ENCODE data around the gene BNC2. TPM values are rescaled to one million over a fixed set of nuclear protein-coding genes. Genes with fewer than 3 reads are reported as not detected.

The BNC2 gene
- polyA plus RNA-seq, 1 experiment, result 17.5 TPM

DNA sequence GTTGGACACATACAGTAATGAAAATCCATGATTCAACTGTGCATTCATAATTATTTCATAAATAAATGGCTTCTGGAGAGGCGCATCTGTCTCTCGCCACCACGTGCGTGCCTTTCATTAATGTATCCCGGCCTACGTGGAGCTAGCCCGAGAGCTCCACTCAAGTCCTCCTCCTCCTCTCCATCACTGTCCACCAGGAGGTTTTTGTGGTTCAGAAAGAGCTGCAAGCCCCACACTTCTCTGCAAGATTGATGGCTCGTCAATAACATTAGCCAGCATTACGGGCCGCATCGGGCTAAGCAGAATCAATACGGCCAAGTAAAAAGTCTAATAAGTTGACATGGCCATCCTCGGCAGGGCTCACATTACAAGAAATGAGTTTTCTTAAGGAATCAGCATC is 499.8 kb downstream of the BNC2 start:
- POLR2A ChIA-PET, result no interaction called here
- Histone ChIP-seq H3K4me3 (ENCODE audit: low read depth, low read length) (no peak overlapping the region), H3K36me3 (ENCODE audit: control insufficient read depth, insufficient read depth, low read length) (no peaks in the 10 kb centered on the region), H3K27me3 (ENCODE audit: control insufficient read depth, insufficient read depth, low read length) (no peaks in the 10 kb centered on the region)
- TF ChIP-seq, protein P1, sequence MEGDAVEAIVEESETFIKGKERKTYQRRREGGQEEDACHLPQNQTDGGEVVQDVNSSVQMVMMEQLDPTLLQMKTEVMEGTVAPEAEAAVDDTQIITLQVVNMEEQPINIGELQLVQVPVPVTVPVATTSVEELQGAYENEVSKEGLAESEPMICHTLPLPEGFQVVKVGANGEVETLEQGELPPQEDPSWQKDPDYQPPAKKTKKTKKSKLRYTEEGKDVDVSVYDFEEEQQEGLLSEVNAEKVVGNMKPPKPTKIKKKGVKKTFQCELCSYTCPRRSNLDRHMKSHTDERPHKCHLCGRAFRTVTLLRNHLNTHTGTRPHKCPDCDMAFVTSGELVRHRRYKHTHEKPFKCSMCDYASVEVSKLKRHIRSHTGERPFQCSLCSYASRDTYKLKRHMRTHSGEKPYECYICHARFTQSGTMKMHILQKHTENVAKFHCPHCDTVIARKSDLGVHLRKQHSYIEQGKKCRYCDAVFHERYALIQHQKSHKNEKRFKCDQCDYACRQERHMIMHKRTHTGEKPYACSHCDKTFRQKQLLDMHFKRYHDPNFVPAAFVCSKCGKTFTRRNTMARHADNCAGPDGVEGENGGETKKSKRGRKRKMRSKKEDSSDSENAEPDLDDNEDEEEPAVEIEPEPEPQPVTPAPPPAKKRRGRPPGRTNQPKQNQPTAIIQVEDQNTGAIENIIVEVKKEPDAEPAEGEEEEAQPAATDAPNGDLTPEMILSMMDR (IDR thresholded peaks at IDR 0.05; ENCODE audit: insufficient read depth, low read depth, low read length), result no peak
- CTCF ChIA-PET, result no interaction called here
- no peak for DNase-seq (ENCODE audit: low read depth)

DNA sequence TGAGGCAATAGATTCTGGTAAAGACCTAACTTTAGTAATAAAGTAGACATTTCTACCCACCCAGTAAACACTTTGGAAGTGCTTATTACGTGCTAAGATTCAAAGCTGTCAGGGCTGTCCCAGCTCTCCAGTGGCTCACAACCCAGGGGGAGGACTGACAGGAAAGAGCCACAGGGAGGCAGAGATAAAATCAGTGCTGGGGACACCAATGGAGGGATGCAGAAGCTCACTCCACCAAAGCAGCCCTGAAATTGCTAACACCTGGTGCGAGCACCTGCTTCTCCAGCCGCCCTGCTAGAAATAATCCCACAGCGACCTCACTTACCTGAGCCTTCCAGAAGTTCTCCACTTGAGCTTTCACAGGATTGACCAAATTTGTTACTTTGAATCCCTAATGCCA is 501.0 kb downstream of the BNC2 start:
- no peaks in the 10 kb centered on the region for H3K27me3 ChIP-seq (ENCODE audit: control insufficient read depth, insufficient read depth, low read length)
- H3K36me3 ChIP-seq (ENCODE audit: control insufficient read depth, insufficient read depth, low read length), result no peaks in the 10 kb centered on the region
- no peak for DNase-seq (ENCODE audit: low read depth)
- ChIA-PET CTCF (interaction anchor here (0.6 kb wide), 1 partner anchor 45 kb away, joined by 3 read pairs; no protein-coding TSS in a partner anchor), POLR2A (no interaction called here)
- no peak overlapping the region for H3K4me3 ChIP-seq (ENCODE audit: low read depth, low read length)
- TF ChIP-seq, protein P1 (IDR thresholded peaks at IDR 0.05; ENCODE audit: insufficient read depth, low read depth, low read length), result no peak

DNA sequence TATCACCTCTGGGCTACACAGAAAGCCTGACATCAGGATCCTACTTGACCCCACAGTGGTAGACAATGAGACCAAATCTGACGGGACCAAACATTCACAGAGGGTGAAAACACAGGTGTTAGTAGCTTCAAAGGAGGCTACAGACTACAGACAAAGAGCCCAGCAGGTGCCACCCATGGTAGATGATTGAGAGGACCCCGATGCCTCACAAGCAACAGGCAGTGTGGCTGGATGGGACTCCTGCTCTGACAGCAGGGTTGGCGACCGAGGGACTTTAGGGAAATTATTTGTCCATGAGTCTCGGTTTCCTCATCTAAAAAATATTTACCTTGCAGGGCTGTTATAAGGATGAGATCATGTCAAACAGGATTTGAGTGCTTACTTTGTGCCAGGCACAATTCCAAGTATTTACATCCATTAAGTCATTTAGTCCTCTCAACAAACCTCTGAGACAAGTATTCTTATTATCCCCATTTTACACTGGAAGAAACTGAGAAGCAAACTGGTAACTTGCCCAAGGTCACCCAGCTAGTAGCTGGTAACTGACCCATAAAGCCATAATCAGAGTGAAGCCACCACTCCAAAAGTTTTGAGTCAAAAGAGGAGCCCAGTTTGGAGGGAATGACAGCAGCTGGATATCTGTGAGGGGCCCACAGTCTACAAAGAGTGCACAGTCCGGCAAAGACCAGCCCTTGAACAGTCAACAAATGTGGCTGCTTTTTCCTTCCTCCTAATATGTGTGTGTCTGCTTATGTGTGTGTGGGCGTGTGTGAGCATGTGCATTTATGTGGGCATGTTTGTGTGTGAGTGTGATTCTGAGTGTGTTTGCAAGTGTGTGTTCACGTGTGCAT is 502.0 kb downstream of the BNC2 start:
- H3K4me3 ChIP-seq (ENCODE audit: low read depth, low read length), result no peak overlapping the region
- H3K36me3 ChIP-seq (ENCODE audit: control insufficient read depth, insufficient read depth, low read length), result no peaks in the 10 kb centered on the region
- ChIA-PET POLR2A (interaction anchor here (0.6 to 0.9 kb wide), 2 partner anchors 16 to 45 kb away, joined by 3 read pairs; no protein-coding TSS in a partner anchor), CTCF (interaction anchor here (0.8 kb wide), 1 partner anchor 20 kb away, joined by 3 read pairs; no protein-coding TSS in a partner anchor)
- DNase-seq (ENCODE audit: low read depth), result no peak
- H3K27me3 ChIP-seq (ENCODE audit: control insufficient read depth, insufficient read depth, low read length), result no peaks in the 10 kb centered on the region
- TF ChIP-seq, protein P1 (IDR thresholded peaks at IDR 0.05; ENCODE audit: insufficient read depth, low read depth, low read length), result no peak

DNA sequence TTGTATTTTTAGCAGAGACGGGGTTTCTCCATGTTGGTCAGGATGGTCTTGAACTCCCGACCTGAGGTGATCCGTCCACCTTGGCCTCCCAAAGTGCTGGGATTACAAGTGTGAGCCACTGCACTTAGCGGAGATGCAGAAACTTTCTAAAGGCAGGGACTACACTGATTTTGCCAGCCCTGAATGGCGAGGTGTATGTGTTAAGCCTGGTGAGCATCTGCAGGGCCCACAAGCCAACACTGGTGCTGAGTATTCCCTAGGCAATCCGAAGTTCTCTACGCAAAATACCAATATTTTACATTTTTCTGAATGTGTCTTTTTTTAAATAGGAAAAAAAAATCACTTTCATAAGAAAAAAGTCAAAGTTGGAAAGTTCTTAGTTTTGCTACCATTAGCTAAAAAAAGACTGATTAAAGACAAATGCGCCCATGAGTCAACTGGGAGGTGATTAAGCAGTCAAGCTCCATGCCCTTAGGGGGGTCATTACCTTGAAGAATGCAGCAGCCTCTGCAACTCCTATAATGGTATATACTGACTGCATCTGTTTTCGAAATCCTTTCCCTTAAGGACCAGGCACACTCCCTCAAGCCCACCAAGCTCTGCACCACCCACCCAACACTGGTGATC is 502.8 kb downstream of the BNC2 start:
- Histone ChIP-seq H3K27me3 (ENCODE audit: control insufficient read depth, insufficient read depth, low read length) (no peaks in the 10 kb centered on the region), H3K4me3 (ENCODE audit: low read depth, low read length) (no peak overlapping the region), H3K36me3 (ENCODE audit: control insufficient read depth, insufficient read depth, low read length) (no peaks in the 10 kb centered on the region)
- ChIA-PET POLR2A (interaction anchor here (0.6 to 0.9 kb wide), 2 partner anchors 15 to 46 kb away, joined by 3 read pairs; no protein-coding TSS in a partner anchor), CTCF (interaction anchor here (0.8 kb wide), 1 partner anchor 21 kb away, joined by 3 read pairs; no protein-coding TSS in a partner anchor)
- peak; percentile 53 for DNase-seq (ENCODE audit: low read depth)
- TF ChIP-seq, protein P1 (IDR thresholded peaks at IDR 0.05; ENCODE audit: insufficient read depth, low read depth, low read length), result no peak

DNA sequence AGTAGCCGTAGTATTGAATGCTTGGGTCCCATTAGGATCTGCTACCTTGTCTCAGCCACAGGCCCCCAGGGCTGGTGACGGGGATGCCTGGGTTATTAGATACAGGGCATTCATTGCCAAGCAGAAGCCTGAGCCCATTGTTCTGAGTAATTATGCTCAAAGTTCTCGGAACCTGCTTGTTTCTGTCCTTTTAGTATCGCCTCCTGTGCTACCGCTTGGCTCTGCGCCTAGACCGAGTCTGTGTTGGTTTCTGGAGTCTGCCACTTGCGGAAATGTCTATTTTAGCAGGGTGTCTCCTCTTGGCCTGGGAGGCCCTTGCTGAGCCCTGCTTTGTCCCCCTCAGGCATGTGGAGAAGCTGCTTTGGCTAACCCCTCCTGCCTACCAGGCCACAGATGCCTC is 506.1 kb downstream of the BNC2 start:
- H3K36me3 ChIP-seq (ENCODE audit: control insufficient read depth, insufficient read depth, low read length), result no peaks in the 10 kb centered on the region
- DNase-seq (ENCODE audit: low read depth), result no peak
- CTCF ChIA-PET, result interaction anchor here (1.3 kb wide), 1 partner anchor 28 kb away, joined by 3 read pairs; no protein-coding TSS in a partner anchor
- no peaks in the 10 kb centered on the region for H3K27me3 ChIP-seq (ENCODE audit: control insufficient read depth, insufficient read depth, low read length)
- POLR2A ChIA-PET, result no interaction called here
- H3K4me3 ChIP-seq (ENCODE audit: low read depth, low read length), result no peak overlapping the region
- TF ChIP-seq, protein P1 (IDR thresholded peaks at IDR 0.05; ENCODE audit: insufficient read depth, low read depth, low read length), result no peak
